H1 (cell line): Measurements from ENCODE around the gene CDC14B. TPM values are rescaled to one million over a fixed set of nuclear protein-coding genes. Genes with fewer than 3 reads are reported as not detected.

Experiments used
- CTCF ChIA-PET: fragments of 300-600 bp; sonication (Branson Sonifier 250); formaldehyde crosslinking; loops from one replicate; lab custom pipeline; 2021; ENCODE audit not compliant: partially characterized antibody; lab: Charles Lee
- POLR2A ChIA-PET: fragments of 300-600 bp; sonication (Branson Sonifier 250); formaldehyde crosslinking; loops from one replicate; lab custom pipeline; 2021; ENCODE audit warnings: inconsistent platforms; ENCODE audit not compliant: partially characterized antibody; lab: Charles Lee
- DNase-seq, 2 experiments: peaks; one replicate each; pipeline versions ENCODE4 v3.0.0 to v3.0.0-alpha.2; 2010 to 2022; ENCODE audit warnings: low spot score in 2 of 2, low read depth in 1 of 2, mixed read lengths in 1 of 2
- FAIRE-seq: peaks from 2 replicates; lab custom pipeline; 2011; peaks lifted over from hg19 to GRCh38; lab: Jason Lieb, UNC
- H2AFZ ChIP-seq: 2 replicates; pipeline ENCODE4 v1.8.1; 2012; ENCODE audit warnings: low read length, inconsistent platforms
- H2AK5ac ChIP-seq: 2 replicates; pipeline ENCODE4 v1.6.1; 2013; ENCODE audit warnings: low read depth, low read length
- H2BK120ac ChIP-seq: replicated peaks from 2 replicates; pipeline ENCODE3; 2013; ENCODE audit warnings: low read depth, low read length, inconsistent platforms
- H2BK12ac ChIP-seq: 2 replicates; pipeline ENCODE4 v1.6.1; 2013; ENCODE audit warnings: low read depth, low read length
- H2BK15ac ChIP-seq: 2 replicates; pipeline ENCODE4 v1.6.1; 2013; ENCODE audit warnings: low read length
- H2BK20ac ChIP-seq: 2 replicates; pipeline ENCODE4 v1.6.1; 2013; ENCODE audit warnings: low read length
- H2BK5ac ChIP-seq: 2 replicates; pipeline ENCODE4 v1.6.1; 2013; ENCODE audit warnings: low read depth, low read length
- H3K14ac ChIP-seq: 2 replicates; pipeline ENCODE4 v1.6.1; 2013; ENCODE audit warnings: inconsistent platforms; ENCODE audit not compliant: insufficient read length
- H3K18ac ChIP-seq: 2 replicates; pipeline ENCODE4 v1.6.1; 2013; ENCODE audit warnings: low read length; ENCODE audit errors: extremely low read depth
- H3K23ac ChIP-seq: 2 replicates; pipeline ENCODE4 v1.6.1; 2013; ENCODE audit warnings: inconsistent platforms; ENCODE audit not compliant: insufficient read length
- H3K23me2 ChIP-seq: 2 replicates; pipeline ENCODE4 v1.6.1; 2013; ENCODE audit warnings: low read depth, low read length
- H3K27ac ChIP-seq: 2 replicates; pipeline ENCODE4 v1.6.1; 2011; ENCODE audit warnings: low read depth, low read length, inconsistent platforms
- H3K27me3 ChIP-seq, 4 experiments: replicated peaks in 1 of 4; 1 replicate in 1 of 4; 2 replicates in 3 of 4; pipeline versions ENCODE4 v1.6.1 to v1.8.1; 2011 to 2013; ENCODE audit warnings: low read length in 3 of 4, mild to moderate bottlenecking in 3 of 4, inconsistent platforms in 2 of 4, mixed read lengths in 2 of 4, moderate library complexity in 1 of 4; ENCODE audit not compliant: control insufficient read depth in 3 of 4, insufficient read depth in 3 of 4; ENCODE audit errors: extremely low read depth in 1 of 4
- H3K36me3 ChIP-seq, 4 experiments: 2 replicates each; pipeline versions ENCODE4 v1.6.1 to v1.8.1; 2011 to 2013; ENCODE audit warnings: mild to moderate bottlenecking in 4 of 4, low read length in 3 of 4, moderate library complexity in 2 of 4, control low read depth in 1 of 4, inconsistent platforms in 1 of 4; ENCODE audit not compliant: insufficient read depth in 4 of 4, control insufficient read depth in 2 of 4
- H3K4ac ChIP-seq: replicated peaks from 2 replicates; pipeline ENCODE3; 2013; ENCODE audit warnings: low read length, low read depth, mixed read lengths, inconsistent platforms; ENCODE audit not compliant: insufficient read length
- H3K4me1 ChIP-seq, 4 experiments: replicated peaks in 1 of 4; 1 replicate in 1 of 4; 2 replicates in 3 of 4; pipeline versions ENCODE4 v1.6.1 to v1.8.1; 2011 to 2013; ENCODE audit warnings: low read length in 3 of 4, inconsistent platforms in 2 of 4, mixed read lengths in 1 of 4; ENCODE audit not compliant: insufficient read depth in 4 of 4, control insufficient read depth in 3 of 4
- H3K4me2 ChIP-seq, 2 experiments: 2 replicates each; pipeline versions ENCODE4 v1.6.1 to v1.8.1; 2011 to 2013; ENCODE audit warnings: low read depth in 2 of 2, low read length in 2 of 2, control low read depth in 1 of 2, inconsistent platforms in 1 of 2, mild to moderate bottlenecking in 1 of 2; ENCODE audit not compliant: insufficient read depth in 1 of 2
- H3K4me3 ChIP-seq, 4 experiments: fragments of 200-600, 300-600 bp in 1 of 4; sonication (generic), shearing (Covaris generic), sonication (Bioruptor Twin) in 1 of 4; 2 replicates each; pipeline versions ENCODE4 v1.5.1 to v1.8.1; 2011 to 2016; ENCODE audit warnings: low read length in 4 of 4, low read depth in 3 of 4, control low read depth in 2 of 4, inconsistent platforms in 2 of 4, mild to moderate bottlenecking in 2 of 4, mixed read lengths in 1 of 4, moderate library complexity in 1 of 4; ENCODE audit not compliant: insufficient read depth in 2 of 4; ENCODE audit errors: extremely low read depth in 1 of 4
- H3K56ac ChIP-seq: replicated peaks from 2 replicates; pipeline ENCODE3; 2013; ENCODE audit warnings: low read depth, mild to moderate bottlenecking, mixed read lengths, low read length, inconsistent platforms; ENCODE audit not compliant: insufficient read length
- H3K79me1 ChIP-seq: 2 replicates; pipeline ENCODE4 v1.6.1; 2013; ENCODE audit warnings: low read depth, low read length, control low read depth
- H3K79me2 ChIP-seq, 2 experiments: 2 replicates each; pipeline versions ENCODE4 v1.6.1 to v1.8.1; 2012 to 2013; ENCODE audit warnings: low read length in 2 of 2, mild to moderate bottlenecking in 2 of 2, inconsistent platforms in 1 of 2; ENCODE audit not compliant: insufficient read depth in 2 of 2, control insufficient read depth in 1 of 2
- H3K9ac ChIP-seq, 4 experiments: replicated peaks in 1 of 4; 1 replicate in 1 of 4; 2 replicates in 3 of 4; pipeline versions ENCODE4 v1.6.1 to v1.8.1; 2011 to 2013; ENCODE audit warnings: low read depth in 3 of 4, low read length in 3 of 4, control low read depth in 2 of 4, mild to moderate bottlenecking in 2 of 4, moderate library complexity in 2 of 4, inconsistent platforms in 1 of 4; ENCODE audit errors: extremely low read depth in 1 of 4
- H3K9me3 ChIP-seq, 2 experiments: 2 replicates each; pipeline versions ENCODE4 v1.6.1 to v1.8.1; 2012 to 2013; ENCODE audit warnings: mild to moderate bottlenecking in 2 of 2, moderate library complexity in 2 of 2, control low read depth in 1 of 2, inconsistent platforms in 1 of 2, low read depth in 1 of 2, low read length in 1 of 2, mixed read lengths in 1 of 2; ENCODE audit not compliant: insufficient read depth in 2 of 2
- H4K20me1 ChIP-seq, 2 experiments: replicated peaks in 1 of 2; 2 replicates each; pipeline versions ENCODE3 to v1.8.1; 2011 to 2013; ENCODE audit warnings: inconsistent platforms in 2 of 2, low read length in 2 of 2, mild to moderate bottlenecking in 1 of 2; ENCODE audit not compliant: insufficient read depth in 2 of 2, control insufficient read depth in 1 of 2
- H4K5ac ChIP-seq: 2 replicates; pipeline ENCODE4 v1.6.1; 2013; ENCODE audit warnings: low read length, low read depth, mixed read lengths, inconsistent platforms; ENCODE audit not compliant: insufficient read length
- H4K8ac ChIP-seq: 2 replicates; pipeline ENCODE4 v1.8.0; 2013; ENCODE audit warnings: mild to moderate bottlenecking, moderate library complexity, low read length, inconsistent platforms; ENCODE audit not compliant: insufficient read depth; ENCODE audit errors: extremely low read depth
- H4K91ac ChIP-seq: replicated peaks from 2 replicates; pipeline ENCODE3; 2013; ENCODE audit warnings: low read length, mixed read lengths, inconsistent platforms; ENCODE audit not compliant: insufficient read length
- CEBPB ChIP-seq: IDR thresholded peaks from 2 replicates; pipeline ENCODE4 v1.6.1; 2012; ENCODE audit warnings: low read depth, low read length
- SIN3A ChIP-seq, 2 experiments: IDR thresholded peaks in 1 of 2; conservative IDR thresholded peaks in 1 of 2; 2 replicates each; pipeline ENCODE4 v1.6.1; 2011 to 2012; ENCODE audit warnings: low read length in 2 of 2, improper control_type of control experiment in 1 of 2, low read depth in 1 of 2, mild to moderate bottlenecking in 1 of 2
- WGBS, 2 experiments: shearing (Covaris generic) in 1 of 2; methylation state at CpG; one replicate each; pipeline versions ENCODE4 v1.1.6 to v1.1.7; 2013 to 2015; ENCODE audit warnings: low lambda C conversion rate in 2 of 2, mixed read lengths in 2 of 2, inconsistent platforms in 1 of 2, low coverage in 1 of 2, missing lambda C conversion rate in 1 of 2; ENCODE audit not compliant: insufficient replicate concordance in 2 of 2, insufficient coverage in 1 of 2, insufficient read length in 1 of 2; ENCODE audit errors: extremely low coverage in 1 of 2, missing lambda C conversion rate in 1 of 2; 5-methylcytosine and 5-hydroxymethylcytosine counted together
- polyA plus RNA-seq, 7 experiments: library from polyadenylated mRNA; depleted of rRNA in 3 of 7; stranded (reverse) in 5 of 7; unstranded in 2 of 7; fragments of >200 nt in 5 of 7; fragments of 200-250 nt in 2 of 7; gene quantifications; 1 replicate in 5 of 7; 2 replicates in 1 of 7; 4 replicates in 1 of 7; pipeline versions ENCODE4 v1.2.1 to v1.2.3, GENCODE V29; 2011 to 2013; ENCODE audit warnings: missing spikeins in 2 of 7, mixed read lengths in 2 of 7
- total RNA-seq: library from RNA; stranded (reverse); fragmentation: NEBNext Ultra II Directional; extraction: Animal tissue kit (Norgen Biotek cat#: 25700); gene quantifications from 2 replicates; pipeline ENCODE4 v1.2.1, GENCODE V29; 2021

CDC14B gene
- total and polyA plus RNA-seq, 2 of the 8 experiments (the other 6 are each of a cell fraction or from before 2014, with no cell fraction given) = 17.2 to 44.6 TPM

DNA sequence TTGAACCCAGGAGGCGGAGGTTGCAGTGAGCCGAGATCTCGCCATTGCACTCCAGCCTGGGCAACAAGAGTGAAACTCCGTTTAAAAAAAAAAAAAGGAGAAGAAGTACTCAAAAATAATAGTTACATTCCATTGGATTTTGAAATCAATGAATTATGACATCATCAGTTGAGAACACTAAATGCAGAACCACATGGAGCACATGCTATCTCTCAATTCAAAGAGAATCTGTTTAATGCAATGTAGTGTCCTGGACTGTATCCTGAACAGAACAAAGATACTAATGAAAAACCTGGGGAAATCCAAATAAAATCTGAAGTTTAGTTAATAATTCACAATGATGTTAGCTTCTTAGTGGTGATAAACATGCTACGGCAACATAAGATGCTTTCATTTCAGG, 20.3 kb downstream of the CDC14B start:
- Histone ChIP-seq H4K91ac (no peak overlapping the region), H2BK5ac (no peak overlapping the region), H3K9ac (no peak overlapping the region), H3K4me2 (no peak overlapping the region), H3K4me3 (no peak overlapping the region), H3K36me3 (no peaks in the 10 kb centered on the region), H3K27me3 (no peaks in the 10 kb centered on the region), H3K14ac (no peak overlapping the region), H3K79me1 (peaks cover 5% of the 10 kb centered on the region; the same call in 1 of the 2 replicates), H2BK120ac (no peak overlapping the region), H3K18ac (no peak overlapping the region), H4K8ac (no peak overlapping the region), H3K56ac (no peak overlapping the region), H3K27ac (no peak overlapping the region), H2BK15ac (no peak overlapping the region), H2BK20ac (no peak overlapping the region), H3K23ac (no peak overlapping the region), H3K4me1 (no peaks in the 10 kb centered on the region), H2AFZ (no peak overlapping the region), H3K23me2 (no peaks in the 10 kb centered on the region), H3K4ac (no peak overlapping the region), H2AK5ac (no peak overlapping the region), H4K5ac (no peak overlapping the region), H4K20me1 (no peaks in the 10 kb centered on the region), H3K9me3 (no peaks in the 10 kb centered on the region), H2BK12ac (no peak overlapping the region), H3K79me2 (peaks cover 0 to 65% of the 10 kb centered on the region in 2 experiments; a peak in 3 of 4 replicates)
- TF ChIP-seq CEBPB (no peak), SIN3A (conservative IDR thresholded peaks at IDR 0.05 in 1 of 2, IDR thresholded peaks at IDR 0.05 in 1 of 2; ENCODE audit: low read depth in 1 of 2, low read length in 2 of 2) (no peak)
- FAIRE-seq (no peak), DNase-seq (no peak)
- WGBS, 2 experiments = 98% methylated on average over 5 of the region's 5 CpGs; no CpG with 5 or more reads in 1 of the 2 experiments
- ChIA-PET POLR2A (interaction anchor here (0.7 kb wide), 1 partner anchor 9 kb away, joined by 3 read pairs; no protein-coding TSS in a partner anchor), CTCF (interaction anchor here (0.9 kb wide), 1 partner anchor 9 kb away, joined by 3 read pairs; no protein-coding TSS in a partner anchor)
